HL-60 (cell line): ENCODE data around the gene CSAD.

Source experiments
- DNase-seq, 2 experiments: peaks; one replicate each; pipeline ENCODE4 v3.0.0-alpha.2; 2010 to 2020; ENCODE audit warnings: low read depth in 1 of 2, low spot score in 1 of 2
- H3K27ac ChIP-seq: fragments of 250-450 bp; sonication (Bioruptor Pico); replicated peaks from 2 replicates; pipeline ENCODE4 v1.5.1; 2020; ENCODE audit warnings: mild to moderate bottlenecking, moderate library complexity
- H3K27me3 ChIP-seq: fragments of 250-450 bp; sonication (Bioruptor Pico); 2 replicates; pipeline ENCODE4 v1.5.1; 2021; ENCODE audit warnings: mild to moderate bottlenecking, moderate library complexity; ENCODE audit not compliant: insufficient read depth, poor library complexity, severe bottlenecking
- H3K4me3 ChIP-seq: replicated peaks from 2 replicates; pipeline ENCODE4 v1.5.1; 2011; ENCODE audit warnings: mild to moderate bottlenecking, control low read depth, low read length; ENCODE audit not compliant: insufficient read depth
- CTCF ChIP-seq: IDR thresholded peaks from one replicate; pipeline ENCODE4 v1.5.1; 2011; ENCODE audit warnings: low read length, control low read depth, inconsistent platforms; ENCODE audit not compliant: insufficient read depth
- GABPA ChIP-seq: IDR thresholded peaks from 2 replicates; pipeline ENCODE4 v1.6.1; 2012; ENCODE audit warnings: low read depth
- POLR2AphosphoS5 ChIP-seq: IDR thresholded peaks from 2 replicates; pipeline ENCODE4 v1.6.1; 2012; ENCODE audit warnings: low read depth
- SPI1 ChIP-seq: IDR thresholded peaks from 2 replicates; pipeline ENCODE4 v1.6.1; 2012; ENCODE audit warnings: low read depth, mild to moderate bottlenecking, borderline replicate concordance
- TF ChIP-seq, protein P1 (sequence below): IDR thresholded peaks from 2 replicates; pipeline ENCODE4 v1.6.1; 2012; ENCODE audit warnings: low read depth; ENCODE audit not compliant: insufficient replicate concordance

CSAD gene

DNA sequence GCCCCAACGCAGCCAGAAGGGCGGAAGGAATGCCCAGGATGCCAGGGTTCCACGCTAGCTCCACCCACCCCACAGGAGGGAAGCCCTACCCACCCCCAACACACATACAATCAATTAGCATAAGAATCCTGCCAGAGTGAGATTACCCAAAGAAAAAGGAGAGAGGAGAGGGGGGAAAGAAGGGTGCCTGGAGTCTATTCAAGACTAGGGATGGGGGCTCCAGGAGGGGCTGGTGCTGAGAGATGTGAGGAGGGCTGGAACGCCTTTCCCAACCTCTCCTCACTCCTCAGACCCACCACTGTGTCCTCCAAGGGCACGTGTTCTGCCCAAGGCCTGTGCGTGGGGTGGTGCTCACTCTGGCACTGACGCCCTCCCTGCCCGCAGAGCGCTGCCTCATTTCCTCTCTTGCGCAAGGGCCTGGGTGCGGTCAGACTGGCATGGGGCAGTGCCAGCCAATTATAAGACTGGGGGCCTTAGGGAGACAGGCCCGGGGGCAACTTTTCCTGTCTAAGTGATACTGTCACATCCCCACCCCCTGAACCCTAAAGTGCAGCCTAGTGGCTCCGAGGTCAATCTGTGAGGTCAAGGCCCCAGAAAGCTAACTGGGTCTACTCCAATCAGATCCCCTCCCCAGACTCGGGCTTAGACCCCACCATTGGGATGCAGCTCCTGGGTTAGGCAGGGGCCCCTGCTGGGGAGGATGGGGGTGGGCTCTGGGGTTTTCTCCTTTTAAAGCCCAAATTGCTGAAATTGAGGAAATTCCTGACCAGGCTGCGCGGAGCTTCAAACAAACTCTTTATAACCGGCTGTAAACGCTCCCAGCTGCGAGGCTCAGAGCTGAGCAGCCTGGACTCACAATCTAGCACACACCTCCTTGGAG is 36.6 kb upstream of the CSAD start:
- TF ChIP-seq POLR2AphosphoS5 (peak; percentile 77; the same call in 1 of the 2 replicates), SPI1 (peak; percentile 9; the same call in 1 of the 2 replicates), CTCF (no peak), GABPA (0 out of 2 replicates have a peak, but pooled peaks have one; percentile 18)
- TF ChIP-seq, protein P1, sequence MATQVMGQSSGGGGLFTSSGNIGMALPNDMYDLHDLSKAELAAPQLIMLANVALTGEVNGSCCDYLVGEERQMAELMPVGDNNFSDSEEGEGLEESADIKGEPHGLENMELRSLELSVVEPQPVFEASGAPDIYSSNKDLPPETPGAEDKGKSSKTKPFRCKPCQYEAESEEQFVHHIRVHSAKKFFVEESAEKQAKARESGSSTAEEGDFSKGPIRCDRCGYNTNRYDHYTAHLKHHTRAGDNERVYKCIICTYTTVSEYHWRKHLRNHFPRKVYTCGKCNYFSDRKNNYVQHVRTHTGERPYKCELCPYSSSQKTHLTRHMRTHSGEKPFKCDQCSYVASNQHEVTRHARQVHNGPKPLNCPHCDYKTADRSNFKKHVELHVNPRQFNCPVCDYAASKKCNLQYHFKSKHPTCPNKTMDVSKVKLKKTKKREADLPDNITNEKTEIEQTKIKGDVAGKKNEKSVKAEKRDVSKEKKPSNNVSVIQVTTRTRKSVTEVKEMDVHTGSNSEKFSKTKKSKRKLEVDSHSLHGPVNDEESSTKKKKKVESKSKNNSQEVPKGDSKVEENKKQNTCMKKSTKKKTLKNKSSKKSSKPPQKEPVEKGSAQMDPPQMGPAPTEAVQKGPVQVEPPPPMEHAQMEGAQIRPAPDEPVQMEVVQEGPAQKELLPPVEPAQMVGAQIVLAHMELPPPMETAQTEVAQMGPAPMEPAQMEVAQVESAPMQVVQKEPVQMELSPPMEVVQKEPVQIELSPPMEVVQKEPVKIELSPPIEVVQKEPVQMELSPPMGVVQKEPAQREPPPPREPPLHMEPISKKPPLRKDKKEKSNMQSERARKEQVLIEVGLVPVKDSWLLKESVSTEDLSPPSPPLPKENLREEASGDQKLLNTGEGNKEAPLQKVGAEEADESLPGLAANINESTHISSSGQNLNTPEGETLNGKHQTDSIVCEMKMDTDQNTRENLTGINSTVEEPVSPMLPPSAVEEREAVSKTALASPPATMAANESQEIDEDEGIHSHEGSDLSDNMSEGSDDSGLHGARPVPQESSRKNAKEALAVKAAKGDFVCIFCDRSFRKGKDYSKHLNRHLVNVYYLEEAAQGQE = no peak

GRCh38 chr12:53215497-53215896 is 34.8 kb upstream of the CSAD start:
- TF ChIP-seq, protein P1 = no peak
- TF ChIP-seq POLR2AphosphoS5 (no peak), SPI1 (no peak), CTCF (no peak), GABPA (no peak)
- Histone ChIP-seq H3K27ac (no peak overlapping the region), H3K4me3 (no peak overlapping the region), H3K27me3 (no peaks in the 10 kb centered on the region)
- DNase-seq = no peak

More for the DNA sequence above, 36.6 kb upstream of the CSAD start:
- no peaks in the 10 kb centered on the region for H3K27me3 ChIP-seq
- peak in 1 of 2 experiments; percentile 86 for DNase-seq
- H3K27ac ChIP-seq = 0 out of 2 replicates have a peak overlapping the region, but pooled peaks have one; percentile 12
- H3K4me3 ChIP-seq = no peak overlapping the region

GRCh38 chr12:53214687-53215455 is 34.1 kb upstream of the CSAD start:
- H3K27me3 ChIP-seq = no peaks in the 10 kb centered on the region
- TF ChIP-seq, protein P1 = no peak
- no peak for TF ChIP-seq GABPA
- TF ChIP-seq SPI1 = no peak
- no peak for TF ChIP-seq CTCF
- TF ChIP-seq POLR2AphosphoS5 = no peak
- H3K27ac ChIP-seq = no peak overlapping the region
- no peak for DNase-seq
- no peak overlapping the region for H3K4me3 ChIP-seq
